ENCODE data around the gene AIPL1.

Gene AIPL1

GRCh38 chr17:6449307-6449706 is 14.4 kb upstream of the AIPL1 start:
- DNase-seq (ENCODE audit: low read depth in 3 of 3) = no peak

DNA sequence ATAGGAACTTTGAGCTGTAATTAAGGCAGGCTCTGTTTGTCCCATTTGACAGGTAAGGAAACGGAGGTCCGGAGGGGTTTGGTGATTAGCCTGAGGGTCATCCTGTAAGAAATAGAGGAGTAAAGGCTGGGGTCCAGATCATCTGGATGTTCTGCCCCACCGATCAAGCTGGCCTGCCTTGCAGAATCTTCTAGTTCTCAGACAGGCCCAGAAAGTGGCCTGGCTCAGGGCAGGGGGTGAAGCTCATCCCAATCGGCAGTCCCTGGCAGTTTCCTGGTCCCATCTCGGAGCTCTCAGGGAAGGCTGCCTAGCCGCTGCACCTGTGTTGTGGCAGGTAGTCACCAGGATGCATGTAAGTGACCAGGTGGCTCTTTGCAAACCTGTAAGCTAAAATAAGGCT is 13.6 kb upstream of the AIPL1 start:
- no peak for DNase-seq (ENCODE audit: low read depth in 3 of 3)

DNA sequence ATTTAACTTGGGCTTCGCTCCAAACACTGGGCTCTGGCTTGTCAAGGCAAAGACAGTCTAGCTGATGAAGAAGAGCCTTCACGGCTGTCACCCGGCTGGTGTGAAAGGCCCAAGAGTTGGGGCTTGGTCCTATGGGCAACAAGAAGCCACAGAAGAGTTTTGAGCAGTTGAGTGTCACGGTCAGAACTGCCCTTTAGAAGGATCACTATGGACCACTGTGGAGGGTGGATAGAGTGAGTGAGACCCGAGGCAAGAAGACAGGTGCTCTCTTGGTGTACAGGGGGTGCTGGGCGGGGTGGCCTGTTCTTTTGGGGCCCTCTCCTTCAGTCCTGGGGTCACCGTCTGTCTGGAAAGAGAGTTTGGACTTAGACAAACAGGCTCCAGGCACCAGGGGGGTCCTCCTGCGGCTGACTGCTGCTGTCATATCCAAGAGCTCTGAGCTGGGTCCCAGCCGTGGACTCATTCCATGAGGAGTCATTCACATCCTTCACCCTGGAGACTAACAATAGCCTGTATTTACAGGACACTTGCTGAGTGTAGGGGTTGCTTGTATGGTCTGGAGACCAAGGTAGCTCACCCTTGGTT is 11.7 kb upstream of the AIPL1 start:
- no peak for DNase-seq (ENCODE audit: low read depth in 3 of 3)

DNA sequence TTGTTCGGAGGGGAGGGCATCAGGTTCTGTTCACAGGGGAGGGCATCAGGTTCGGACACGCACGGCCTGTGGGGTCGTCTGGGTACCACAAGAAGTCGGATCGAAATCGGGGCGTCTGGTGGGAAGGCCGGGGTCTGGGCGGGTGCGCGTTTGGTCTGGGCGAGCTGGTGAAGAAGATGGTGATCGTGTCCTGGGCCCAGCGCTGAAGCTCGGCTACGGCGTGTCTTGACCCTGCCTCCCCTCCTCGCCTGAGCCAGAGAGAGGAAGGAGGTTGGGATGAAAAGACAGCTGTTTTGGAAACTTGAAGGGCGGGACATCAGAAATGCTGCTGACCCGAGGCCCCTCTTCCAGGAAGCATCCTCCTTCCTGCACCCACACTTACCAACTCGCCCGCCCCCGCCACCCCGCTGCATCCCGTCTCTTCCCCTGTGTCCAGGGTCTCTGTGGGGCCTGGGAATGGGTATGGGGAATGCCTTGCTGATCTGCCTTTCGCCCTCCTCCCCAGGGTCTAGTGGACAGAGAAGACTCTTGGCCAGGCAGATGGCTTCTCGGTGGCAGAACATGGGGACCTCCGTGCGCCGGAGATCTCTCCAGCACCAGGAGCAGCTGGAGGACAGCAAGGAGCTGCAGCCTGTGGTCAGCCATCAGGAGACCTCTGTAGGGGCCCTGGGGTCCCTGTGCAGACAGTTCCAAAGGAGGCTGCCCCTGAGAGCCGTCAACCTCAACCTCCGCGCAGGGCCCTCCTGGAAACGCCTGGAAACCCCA is 9.8 kb upstream of the AIPL1 start:
- DNase-seq (ENCODE audit: low read depth in 3 of 3) = no peak

GRCh38 chr17:6443692-6444570 is 9.0 kb upstream of the AIPL1 start, which contains the start of gene PIMREG:
PIMREG (plus strand) TSS chr17:6444455; CDS start chr17:6445111, 656 bp downstream.
- DNase-seq (ENCODE audit: low read depth in 3 of 3) = peak; percentile 91 to 93 (median 92)

DNA sequence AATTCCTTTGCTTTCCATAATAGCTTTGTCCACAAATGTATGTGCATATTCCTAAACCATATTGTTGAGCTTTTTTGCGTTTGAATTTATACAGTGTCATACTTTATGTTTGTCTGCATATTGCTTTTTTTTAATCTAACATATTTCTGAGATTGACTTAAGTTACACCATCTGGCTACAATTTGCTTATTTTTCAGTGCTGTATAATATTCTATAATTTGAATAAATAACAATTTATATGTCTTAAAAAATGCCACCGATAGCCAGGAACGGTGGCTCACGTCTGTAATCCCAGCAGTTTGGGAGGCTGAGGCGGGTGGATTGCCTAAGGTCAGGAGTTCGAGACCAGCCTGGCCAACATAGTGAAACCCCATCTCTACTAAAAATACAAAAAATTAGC is 7.9 kb upstream of the AIPL1 start:
- no peak for DNase-seq (ENCODE audit: low read depth in 3 of 3)

DNA sequence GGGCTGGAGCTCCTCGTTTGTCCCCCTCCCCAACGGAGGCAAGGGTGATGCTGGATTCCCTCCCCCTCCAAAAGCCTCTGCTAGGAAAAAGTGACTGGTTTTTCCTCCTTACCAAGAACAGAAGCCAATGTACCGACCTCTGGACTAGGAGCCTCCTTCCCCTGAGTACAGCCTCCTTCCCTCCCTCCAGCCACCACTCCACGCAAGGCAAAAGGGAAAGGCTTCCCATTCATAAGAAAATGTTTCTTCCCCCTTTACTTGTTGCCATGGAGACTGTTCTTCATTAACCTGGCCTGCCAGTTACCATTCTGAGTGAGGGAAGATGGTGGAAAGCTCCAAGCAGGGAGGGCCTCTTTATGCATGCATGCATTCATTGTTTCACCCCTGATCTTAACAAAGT is 5.0 kb upstream of the AIPL1 start:
- DNase-seq (ENCODE audit: low read depth in 3 of 3) = no peak

GRCh38 chr17:6437956-6438355 is 3.0 kb upstream of the AIPL1 start:
- DNase-seq (ENCODE audit: low read depth in 3 of 3) = no peak

DNA sequence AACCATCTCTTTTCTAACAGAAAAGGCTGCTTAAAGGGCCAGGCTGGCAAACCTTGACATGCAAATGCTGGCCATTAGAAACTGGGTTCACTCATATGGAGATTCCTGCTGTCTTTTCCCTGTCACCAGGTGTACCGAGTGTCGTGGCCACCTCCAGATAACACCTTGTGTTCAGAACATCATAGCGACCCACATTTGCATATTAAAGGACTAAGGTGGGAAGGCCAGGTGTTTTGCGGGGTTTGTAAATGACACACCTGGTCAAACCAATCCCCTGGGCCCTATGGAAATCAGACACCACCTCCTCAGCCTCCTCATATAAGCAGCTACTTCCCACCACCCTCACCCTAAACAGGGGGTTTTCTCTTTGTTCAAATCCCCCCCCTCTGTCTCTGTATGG is 2.5 kb upstream of the AIPL1 start:
- no peak for DNase-seq (ENCODE audit: low read depth in 3 of 3)

DNA sequence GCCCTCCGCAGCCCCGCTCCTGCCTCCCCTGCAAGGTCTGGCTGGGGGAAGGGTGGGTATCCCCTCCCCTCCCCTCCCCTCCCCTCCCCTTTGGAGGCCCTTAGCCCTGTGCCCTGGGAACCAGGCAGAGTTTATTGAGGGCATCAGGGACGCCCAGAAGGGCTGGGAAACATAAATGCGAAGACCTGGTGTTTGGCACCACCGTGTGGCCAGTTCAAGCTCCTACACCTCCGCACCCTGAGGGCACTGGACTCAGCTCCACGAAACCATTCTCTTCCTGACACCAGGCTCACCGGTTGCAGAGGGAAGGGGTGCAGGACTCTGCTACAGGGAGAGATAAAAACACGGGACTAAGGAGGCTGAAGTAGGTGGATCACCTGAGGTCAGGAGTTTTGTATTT is 1.0 kb upstream of the AIPL1 start:
- DNase-seq (ENCODE audit: low read depth in 3 of 3) = peak; percentile 38 to 48 (median 39)

GRCh38 chr17:6430769-6431168 is 4.2 kb downstream of the AIPL1 start:
- DNase-seq (ENCODE audit: low read depth in 3 of 3) = no peak

- DNase-seq (ENCODE audit: low read depth in 3 of 3) = no peak
Observed at GRCh38 chr17:6429266-6429665, 5.7 kb downstream of the AIPL1 start.

- DNase-seq (ENCODE audit: low read depth in 3 of 3) = no peak
Observed at GRCh38 chr17:6428207-6428965, 6.5 kb downstream of the AIPL1 start.

DNA sequence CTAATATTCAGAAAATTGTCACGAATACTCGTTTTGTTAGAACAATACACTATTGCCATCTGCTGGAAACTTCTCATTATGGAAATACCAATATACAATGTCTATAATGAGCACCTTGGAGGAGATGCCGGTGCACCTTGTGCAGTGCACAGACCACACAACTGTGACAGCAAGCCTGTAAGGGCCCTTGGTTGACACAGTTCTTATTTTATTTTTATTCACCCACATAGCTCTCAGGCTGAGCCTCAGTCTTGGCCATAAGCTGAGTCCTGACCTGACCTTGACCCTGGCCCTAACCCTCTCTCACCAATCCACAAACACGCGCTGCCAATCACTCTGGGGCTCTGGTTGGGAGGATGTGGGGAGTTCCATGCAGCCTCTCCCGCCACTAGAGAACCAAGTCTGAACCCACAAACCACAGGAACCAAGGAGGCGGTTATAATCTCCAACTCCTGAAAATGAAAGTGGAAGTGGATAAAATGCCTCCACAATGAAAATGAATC is 7.6 kb downstream of the AIPL1 start:
- DNase-seq (ENCODE audit: low read depth in 3 of 3) = peak in 1 of 3 experiments; percentile 16

DNA sequence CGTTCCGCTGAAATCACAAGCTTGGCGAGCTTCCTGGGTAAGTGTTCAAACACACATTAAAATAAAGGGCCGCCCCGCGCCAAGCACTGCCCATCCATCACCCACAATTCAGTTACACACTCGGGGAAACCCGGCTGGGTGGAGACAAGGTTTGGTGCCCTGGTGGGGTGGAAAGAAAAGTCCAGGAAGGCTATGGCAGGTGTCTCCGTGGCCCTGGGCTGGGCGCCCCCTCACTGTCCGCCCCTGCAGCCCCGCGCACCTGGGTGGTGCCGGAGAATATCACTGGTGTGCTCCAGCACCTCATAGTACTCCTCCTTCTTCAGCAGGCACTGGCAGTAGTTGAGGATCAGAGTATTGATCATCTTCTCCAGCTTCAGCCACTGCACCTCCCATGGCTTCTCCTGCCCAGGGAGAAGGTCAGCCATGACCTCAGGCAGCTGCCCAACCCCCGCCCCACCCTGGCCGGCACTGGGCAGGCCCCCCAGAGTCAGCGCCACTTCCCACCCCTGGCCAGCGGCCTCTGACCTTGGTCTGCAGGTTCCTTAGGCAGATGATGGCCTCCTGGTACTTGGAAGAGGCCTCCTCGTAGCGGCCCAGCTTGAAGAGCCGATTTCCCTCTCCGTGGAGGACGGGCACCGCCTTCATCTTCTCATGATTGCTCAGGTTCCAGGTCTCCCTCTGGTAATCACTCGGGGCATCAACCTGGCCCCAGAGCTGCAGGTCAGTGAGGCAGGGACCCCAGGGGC is 8.4 kb downstream of the AIPL1 start:
- DNase-seq (ENCODE audit: low read depth in 3 of 3) = no peak

- no peak for DNase-seq (ENCODE audit: low read depth in 3 of 3)
Observed at GRCh38 chr17:6425407-6425806, 9.5 kb downstream of the AIPL1 start.

DNA sequence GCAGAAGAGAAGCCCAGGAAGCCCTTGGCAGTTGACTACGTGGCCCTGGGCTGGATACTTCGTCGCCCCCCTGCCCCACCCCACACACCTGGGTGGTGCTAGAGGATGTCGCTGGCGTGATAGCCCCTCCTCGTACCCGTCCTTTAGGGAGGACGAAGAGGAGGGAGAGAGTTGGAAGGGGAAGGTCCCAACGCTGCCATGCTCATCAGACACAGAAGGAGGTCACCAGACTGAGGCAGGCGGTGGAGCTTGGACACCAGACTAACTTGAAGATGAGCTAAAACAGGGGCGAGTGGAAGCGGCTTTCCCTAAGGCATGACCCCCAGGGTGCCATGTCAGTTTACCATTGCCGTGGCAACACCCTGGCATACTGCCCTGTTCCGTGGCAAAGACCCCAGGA is 11.0 kb downstream of the AIPL1 start:
- no peak for DNase-seq (ENCODE audit: low read depth in 3 of 3)

DNA sequence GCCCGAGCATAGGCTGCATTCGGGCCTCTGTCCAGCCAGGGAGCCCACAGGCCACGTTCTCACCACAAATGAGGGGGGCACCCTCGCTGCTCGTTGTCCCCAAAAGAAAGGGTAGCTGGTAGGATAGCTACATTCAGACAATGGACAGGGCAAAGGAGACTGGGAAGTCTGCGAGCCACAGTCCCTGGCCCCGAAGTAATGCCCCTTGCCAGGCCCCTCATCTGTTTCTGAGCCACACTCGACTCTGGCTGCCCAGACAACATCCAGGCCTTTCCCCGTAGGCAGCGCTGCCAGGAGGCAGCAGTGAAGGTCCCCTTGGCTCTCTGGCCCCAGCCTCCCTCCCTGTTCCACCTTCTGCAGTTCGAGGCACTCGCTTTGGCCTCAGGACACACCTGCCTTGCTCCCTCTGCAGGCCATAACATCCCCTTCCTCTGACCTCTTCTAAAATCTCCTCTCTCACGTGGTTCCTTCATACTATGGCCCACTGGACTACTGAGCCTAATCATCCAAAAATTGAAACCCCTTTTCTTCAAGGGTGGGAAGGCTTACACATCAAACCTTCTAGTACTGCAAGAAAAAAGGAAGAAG is 12.2 kb downstream of the AIPL1 start:
- no peak for DNase-seq (ENCODE audit: low read depth in 3 of 3)

DNA sequence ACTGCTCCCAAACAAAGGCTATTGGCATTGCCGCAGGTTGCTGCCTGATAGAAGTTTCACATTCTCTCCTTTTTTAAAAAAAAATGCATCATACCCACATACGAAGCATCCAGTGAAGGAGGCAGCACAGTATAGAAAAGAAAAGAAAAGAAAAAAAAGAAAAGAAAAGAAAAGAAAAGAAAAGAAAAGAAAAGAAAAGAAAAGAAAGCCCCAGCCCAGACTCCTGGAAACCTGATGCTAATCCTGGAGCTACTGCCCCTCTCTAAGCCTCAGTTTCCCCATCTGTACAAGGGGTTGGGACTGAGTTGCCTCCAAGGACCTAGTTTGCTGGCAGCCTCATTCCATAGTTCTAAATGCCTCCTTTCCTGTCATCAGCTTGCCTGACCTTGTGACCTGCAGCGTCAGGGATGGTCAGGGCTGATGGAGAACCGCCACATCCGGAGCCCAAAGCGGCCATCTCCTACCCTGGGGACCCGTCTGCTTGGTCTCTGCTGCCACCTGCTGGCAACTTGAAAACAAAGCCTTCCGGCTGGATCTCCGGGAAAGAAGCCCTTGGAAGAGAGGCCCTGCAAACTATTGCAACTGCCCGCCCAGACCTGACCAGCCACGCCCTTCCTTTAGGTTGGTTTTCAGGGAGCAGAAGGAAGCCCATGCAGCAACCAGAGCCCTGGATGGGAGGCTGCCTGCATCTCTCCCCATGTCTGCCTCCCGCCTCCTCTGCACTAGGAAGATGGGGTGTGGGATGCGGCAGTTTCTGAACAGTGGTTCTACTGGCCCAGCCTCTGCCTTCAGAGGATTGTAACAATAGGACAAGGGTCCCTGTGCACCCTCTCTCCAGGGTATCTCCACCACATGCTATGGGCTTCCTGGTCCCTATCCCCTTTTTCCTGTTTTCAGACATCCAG is 13.0 kb downstream of the AIPL1 start:
- peak; percentile 47 to 62 (median 50) for DNase-seq (ENCODE audit: low read depth in 3 of 3)

All from stimulated activated CD4-positive, alpha-beta T cell treated with anti-CD3 and anti-CD28 coated beads, TNF-alpha, amount 100 ng/mL, for 4 hours (primary cell).